Osteoblast (primary cell): ENCODE results near the gene KRT8. TPM values are rescaled to one million over a fixed set of nuclear protein-coding genes. Genes with fewer than 3 reads are reported as not detected.

Source experiments
- DNase-seq: peaks from one replicate; pipeline ENCODE4 v3.0.0; 2011; ENCODE audit warnings: low spot score, mixed read lengths; ENCODE audit not compliant: insufficient read length; ENCODE audit errors: missing footprints
- H2AFZ ChIP-seq: 2 replicates; pipeline ENCODE4 v1.6.0; 2011; ENCODE audit warnings: mild to moderate bottlenecking, low read length
- H3K27ac ChIP-seq: 2 replicates; pipeline ENCODE4 v1.5.1; 2011; ENCODE audit warnings: mild to moderate bottlenecking, low read depth, low read length, moderate library complexity
- H3K27me3 ChIP-seq: 2 replicates; pipeline ENCODE4 v1.6.0; 2012; ENCODE audit warnings: mild to moderate bottlenecking, control low read depth, inconsistent platforms, low read length, moderate library complexity; ENCODE audit not compliant: insufficient read depth
- H3K36me3 ChIP-seq: 2 replicates; pipeline ENCODE4 v1.5.1; 2011; ENCODE audit warnings: mild to moderate bottlenecking, low read length, control low read depth, moderate library complexity; ENCODE audit not compliant: insufficient read depth
- H3K4me1 ChIP-seq: 2 replicates; pipeline ENCODE4 v1.5.1; 2011; ENCODE audit warnings: mild to moderate bottlenecking, low read length, control low read depth, moderate library complexity; ENCODE audit not compliant: insufficient read depth
- H3K4me2 ChIP-seq: 2 replicates; pipeline ENCODE4 v1.6.0; 2011; ENCODE audit warnings: mild to moderate bottlenecking, low read length; ENCODE audit not compliant: insufficient read depth
- H3K4me3 ChIP-seq: fragments of 200-600 bp; sonication (generic); 3 replicates; pipeline ENCODE4 v1.5.1; 2012; ENCODE audit warnings: mild to moderate bottlenecking, low read length, inconsistent platforms; ENCODE audit not compliant: insufficient read depth
- H3K79me2 ChIP-seq: 2 replicates; pipeline ENCODE4 v1.6.0; 2012; ENCODE audit warnings: mild to moderate bottlenecking, low read length, control low read depth, inconsistent platforms; ENCODE audit not compliant: insufficient read depth
- H3K9me3 ChIP-seq: 2 replicates; pipeline ENCODE4 v1.5.1; 2011; ENCODE audit warnings: low read depth, low read length, control low read depth
- H4K20me1 ChIP-seq: 2 replicates; pipeline ENCODE4 v1.6.0; 2012; ENCODE audit warnings: mild to moderate bottlenecking, low read length, control low read depth; ENCODE audit not compliant: insufficient read depth
- CTCF ChIP-seq: IDR thresholded peaks from 2 replicates; pipeline ENCODE4 v1.5.1; 2011; ENCODE audit warnings: mild to moderate bottlenecking, low read depth, low read length, moderate library complexity; ENCODE audit errors: extremely low read depth
- total RNA-seq: library from RNA; depleted of rRNA; stranded (reverse); fragments of >200 nt; gene quantifications from 2 replicates; pipeline ENCODE4 v1.2.3, GENCODE V29; 2012

Gene KRT8
- total RNA-seq, 1 donor, result 5.1 TPM

GRCh38 chr12:52903855-52904508 is 894 bp downstream of the KRT8 start:
- peak overlapping the region; percentile 81 for H3K4me2 ChIP-seq
- no peak overlapping the region for H3K27ac ChIP-seq
- H3K4me1 ChIP-seq, result peaks cover 14% of the 10 kb centered on the region
- H4K20me1 ChIP-seq, result no peaks in the 10 kb centered on the region
- no peaks in the 10 kb centered on the region for H3K36me3 ChIP-seq
- H2AFZ ChIP-seq, result peak overlapping the region; percentile 56
- peak; percentile 89 for DNase-seq
- H3K27me3 ChIP-seq, result no peaks in the 10 kb centered on the region
- no peaks in the 10 kb centered on the region for H3K79me2 ChIP-seq
- no peak for TF ChIP-seq CTCF
- H3K4me3 ChIP-seq, result peak overlapping the region; percentile 50
- no peaks in the 10 kb centered on the region for H3K9me3 ChIP-seq

GRCh38 chr12:52903285-52903854 is 1.5 kb downstream of the KRT8 start:
- Histone ChIP-seq H3K27me3 (no peaks in the 10 kb centered on the region), H4K20me1 (no peaks in the 10 kb centered on the region), H2AFZ (peak overlapping the region; percentile 88), H3K4me3 (peak overlapping the region; percentile 65), H3K36me3 (no peaks in the 10 kb centered on the region), H3K4me1 (peaks cover 12% of the 10 kb centered on the region), H3K4me2 (peak overlapping the region; percentile 81), H3K9me3 (no peaks in the 10 kb centered on the region), H3K27ac (peak overlapping the region; percentile 45), H3K79me2 (no peaks in the 10 kb centered on the region)
- DNase-seq, result peak; percentile 98
- TF ChIP-seq CTCF, result no peak

GRCh38 chr12:52901715-52902541 is 2.9 kb downstream of the KRT8 start:
- Histone ChIP-seq H4K20me1 (no peaks in the 10 kb centered on the region), H3K4me3 (no peak overlapping the region), H3K36me3 (no peaks in the 10 kb centered on the region), H3K9me3 (no peaks in the 10 kb centered on the region), H2AFZ (no peak overlapping the region), H3K27me3 (no peaks in the 10 kb centered on the region), H3K4me1 (peaks cover 6% of the 10 kb centered on the region), H3K4me2 (no peak overlapping the region), H3K79me2 (no peaks in the 10 kb centered on the region), H3K27ac (no peak overlapping the region)
- no peak for TF ChIP-seq CTCF
- DNase-seq, result no peak
